ENCODE results near the gene BNC2. TPM values are rescaled to one million over a fixed set of nuclear protein-coding genes. Genes with fewer than 3 reads are reported as not detected.

Gene BNC2
- total RNA-seq, 1 donor from 2014 or later = 15.2 TPM

DNA sequence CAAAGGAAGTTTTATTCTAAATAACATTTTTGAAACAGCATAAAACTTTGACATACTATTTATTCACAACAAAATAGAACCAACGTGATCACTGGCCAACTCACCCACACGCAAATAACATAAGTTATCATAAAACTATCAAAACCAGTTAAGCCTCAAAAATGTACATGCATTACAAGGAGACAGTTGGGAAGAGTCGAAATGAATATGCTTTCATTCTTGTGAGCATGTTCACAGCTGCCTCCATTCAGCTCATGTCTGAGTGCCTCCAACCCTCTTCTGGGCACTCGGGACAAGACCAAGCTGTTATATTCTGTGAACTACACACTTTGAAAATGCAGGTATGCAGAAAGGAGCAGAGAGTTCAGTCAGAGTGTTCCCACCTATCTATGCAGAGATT, 284.9 kb downstream of the BNC2 start:
- H3K27me3 Mint-ChIP-seq (ENCODE audit: unreplicated experiment) = no peaks in the 10 kb centered on the region
- no peak overlapping the region for H3K27ac Mint-ChIP-seq (ENCODE audit: unreplicated experiment)
- no peaks in the 10 kb centered on the region for H3K36me3 Mint-ChIP-seq (ENCODE audit: unreplicated experiment)
- TF ChIP-seq, protein P1, sequence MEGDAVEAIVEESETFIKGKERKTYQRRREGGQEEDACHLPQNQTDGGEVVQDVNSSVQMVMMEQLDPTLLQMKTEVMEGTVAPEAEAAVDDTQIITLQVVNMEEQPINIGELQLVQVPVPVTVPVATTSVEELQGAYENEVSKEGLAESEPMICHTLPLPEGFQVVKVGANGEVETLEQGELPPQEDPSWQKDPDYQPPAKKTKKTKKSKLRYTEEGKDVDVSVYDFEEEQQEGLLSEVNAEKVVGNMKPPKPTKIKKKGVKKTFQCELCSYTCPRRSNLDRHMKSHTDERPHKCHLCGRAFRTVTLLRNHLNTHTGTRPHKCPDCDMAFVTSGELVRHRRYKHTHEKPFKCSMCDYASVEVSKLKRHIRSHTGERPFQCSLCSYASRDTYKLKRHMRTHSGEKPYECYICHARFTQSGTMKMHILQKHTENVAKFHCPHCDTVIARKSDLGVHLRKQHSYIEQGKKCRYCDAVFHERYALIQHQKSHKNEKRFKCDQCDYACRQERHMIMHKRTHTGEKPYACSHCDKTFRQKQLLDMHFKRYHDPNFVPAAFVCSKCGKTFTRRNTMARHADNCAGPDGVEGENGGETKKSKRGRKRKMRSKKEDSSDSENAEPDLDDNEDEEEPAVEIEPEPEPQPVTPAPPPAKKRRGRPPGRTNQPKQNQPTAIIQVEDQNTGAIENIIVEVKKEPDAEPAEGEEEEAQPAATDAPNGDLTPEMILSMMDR (IDR thresholded peaks at IDR 0.05; ENCODE audit: partially characterized antibody, unreplicated experiment) = no peak
- H3K9me3 Mint-ChIP-seq (ENCODE audit: unreplicated experiment) = peaks cover 2% of the 10 kb centered on the region
- DNase-seq = no peak
- no peak overlapping the region for H3K4me3 Mint-ChIP-seq (ENCODE audit: unreplicated experiment)
- H3K4me1 Mint-ChIP-seq (ENCODE audit: low read depth, unreplicated experiment) = peaks cover 25% of the 10 kb centered on the region

DNA sequence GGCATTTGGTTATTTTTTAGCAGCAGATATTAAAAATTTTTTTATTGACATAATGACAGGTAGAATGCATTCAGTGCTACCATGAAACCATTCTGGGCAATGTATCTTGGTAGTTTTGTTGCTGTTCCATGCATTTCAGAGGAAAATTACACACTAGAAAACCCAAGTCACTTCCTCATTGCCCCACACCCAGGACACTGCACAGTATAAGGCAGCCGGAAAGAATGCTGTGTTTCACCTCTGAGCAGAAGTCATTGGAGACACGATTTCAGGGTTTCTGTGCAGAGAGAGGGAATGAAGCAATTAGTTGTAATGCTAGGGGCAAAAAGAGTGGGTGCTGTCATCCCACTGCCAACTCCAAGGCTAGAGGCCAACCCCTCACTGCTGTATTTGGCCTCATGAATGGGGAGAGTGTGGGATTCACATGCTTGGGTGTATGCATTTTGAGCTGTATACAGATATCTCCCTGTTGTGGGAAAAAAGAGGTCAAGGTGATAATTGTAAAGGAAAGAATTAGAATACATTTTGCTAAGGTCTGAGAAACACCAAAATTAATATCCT, 290.5 kb downstream of the BNC2 start:
- Mint-ChIP-seq H3K36me3 (ENCODE audit: unreplicated experiment) (no peaks in the 10 kb centered on the region), H3K27me3 (ENCODE audit: unreplicated experiment) (no peaks in the 10 kb centered on the region), H3K4me1 (ENCODE audit: low read depth, unreplicated experiment) (peaks cover 27% of the 10 kb centered on the region), H3K4me3 (ENCODE audit: unreplicated experiment) (no peak overlapping the region), H3K27ac (ENCODE audit: unreplicated experiment) (no peak overlapping the region), H3K9me3 (ENCODE audit: unreplicated experiment) (peaks cover 2% of the 10 kb centered on the region)
- TF ChIP-seq, protein P1 (IDR thresholded peaks at IDR 0.05; ENCODE audit: partially characterized antibody, unreplicated experiment) = no peak
- no peak for DNase-seq

DNA sequence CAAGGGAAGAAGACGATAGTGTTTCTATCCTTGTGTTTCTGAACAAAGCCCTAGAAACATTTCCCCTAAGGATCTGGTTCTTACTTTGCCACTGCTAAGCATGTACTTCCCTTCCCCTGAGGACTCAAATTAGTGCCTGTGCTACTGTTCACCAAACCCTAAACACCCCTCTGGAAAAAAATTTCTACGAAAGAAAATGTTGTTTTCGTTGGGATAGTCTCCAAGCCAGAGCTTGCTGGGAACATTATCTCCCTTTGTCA, 294.6 kb downstream of the BNC2 start:
- TF ChIP-seq, protein P1 (IDR thresholded peaks at IDR 0.05; ENCODE audit: partially characterized antibody, unreplicated experiment) = no peak
- peaks cover 18% of the 10 kb centered on the region for H3K4me1 Mint-ChIP-seq (ENCODE audit: low read depth, unreplicated experiment)
- no peaks in the 10 kb centered on the region for H3K9me3 Mint-ChIP-seq (ENCODE audit: unreplicated experiment)
- H3K36me3 Mint-ChIP-seq (ENCODE audit: unreplicated experiment) = no peaks in the 10 kb centered on the region
- H3K4me3 Mint-ChIP-seq (ENCODE audit: unreplicated experiment) = no peak overlapping the region
- peak overlapping the region; percentile 1 for H3K27ac Mint-ChIP-seq (ENCODE audit: unreplicated experiment)
- no peaks in the 10 kb centered on the region for H3K27me3 Mint-ChIP-seq (ENCODE audit: unreplicated experiment)
- DNase-seq = no peak

DNA sequence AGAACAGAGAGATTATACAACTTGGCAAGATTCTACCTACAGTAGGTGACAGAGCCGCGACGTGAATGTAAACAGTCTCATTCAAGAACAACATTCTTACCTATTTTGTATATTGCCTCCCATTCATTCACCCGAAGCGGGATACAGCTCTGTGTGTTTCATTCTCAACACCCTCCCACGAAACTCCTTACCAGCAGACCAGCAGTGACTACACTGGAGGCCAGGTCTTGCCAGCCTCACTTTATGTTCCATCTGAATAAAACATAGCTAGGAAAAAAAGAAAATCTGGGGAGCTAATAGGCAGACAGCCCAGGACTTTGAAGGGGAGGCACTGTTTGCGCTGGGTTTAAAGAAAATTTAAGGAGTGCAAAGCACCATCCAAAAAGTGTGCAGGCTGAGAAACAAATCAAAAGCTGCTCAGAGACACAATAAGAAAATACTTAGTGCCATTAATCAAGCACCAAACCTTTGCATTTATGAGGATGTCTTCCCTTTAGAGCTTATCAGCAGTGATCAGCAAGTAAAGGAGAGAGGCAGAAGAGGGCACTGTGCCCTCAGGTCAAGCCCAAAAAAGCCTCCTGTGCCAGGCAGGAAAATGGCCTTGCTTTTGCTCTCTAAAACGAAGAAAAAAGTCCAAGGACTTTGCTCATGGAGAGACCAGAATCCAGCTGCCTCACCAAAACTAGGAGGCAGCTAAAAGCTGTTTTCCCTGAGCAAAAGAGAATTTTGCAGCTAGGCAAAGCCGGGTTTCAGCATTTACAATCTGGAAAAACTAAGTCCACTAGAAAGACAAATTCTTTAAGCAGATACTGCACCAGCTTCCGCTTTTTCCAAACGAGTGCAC, 295.1 kb downstream of the BNC2 start:
- no peak overlapping the region for H3K4me3 Mint-ChIP-seq (ENCODE audit: unreplicated experiment)
- no peak overlapping the region for H3K27ac Mint-ChIP-seq (ENCODE audit: unreplicated experiment)
- H3K4me1 Mint-ChIP-seq (ENCODE audit: low read depth, unreplicated experiment) = peaks cover 22% of the 10 kb centered on the region
- TF ChIP-seq, protein P1 (IDR thresholded peaks at IDR 0.05; ENCODE audit: partially characterized antibody, unreplicated experiment) = no peak
- H3K36me3 Mint-ChIP-seq (ENCODE audit: unreplicated experiment) = no peaks in the 10 kb centered on the region
- no peaks in the 10 kb centered on the region for H3K9me3 Mint-ChIP-seq (ENCODE audit: unreplicated experiment)
- no peaks in the 10 kb centered on the region for H3K27me3 Mint-ChIP-seq (ENCODE audit: unreplicated experiment)
- DNase-seq = no peak

DNA sequence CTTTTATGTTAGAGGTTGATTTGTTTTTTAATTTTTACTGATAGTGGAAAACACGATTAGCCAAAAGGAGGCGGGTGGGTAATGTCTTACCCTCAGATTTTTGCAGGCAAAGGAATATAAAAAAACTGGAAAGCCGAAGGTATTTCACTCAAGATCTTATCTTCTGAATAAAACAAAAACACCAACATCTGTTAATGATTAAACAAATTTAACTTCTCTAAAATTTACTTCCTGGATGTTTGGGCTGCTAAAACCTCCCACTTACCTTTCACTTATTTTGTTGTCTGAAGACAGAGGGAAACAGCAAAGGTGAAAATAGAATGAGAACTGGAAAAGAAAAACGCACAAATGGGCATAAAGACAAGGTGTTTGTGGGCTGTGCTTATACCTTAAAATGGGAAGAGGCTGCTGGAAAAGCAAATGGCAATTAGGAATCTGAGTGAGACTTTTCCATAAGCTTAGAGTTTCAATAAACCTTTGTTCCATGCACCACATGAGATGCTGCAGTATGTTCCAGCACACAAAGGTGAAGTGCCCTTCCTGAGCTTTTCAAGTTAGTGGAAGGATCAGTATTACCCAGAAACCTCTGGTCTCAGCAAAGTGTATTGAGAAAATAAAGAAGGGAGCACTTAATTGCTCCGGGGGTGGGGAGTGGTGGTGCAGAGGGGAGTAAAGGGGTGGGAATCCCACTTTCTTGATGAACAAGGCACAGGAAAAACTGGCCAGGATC, 298.3 kb downstream of the BNC2 start:
- DNase-seq = no peak
- Mint-ChIP-seq H3K4me3 (ENCODE audit: unreplicated experiment) (no peak overlapping the region), H3K4me1 (ENCODE audit: low read depth, unreplicated experiment) (peaks cover 24% of the 10 kb centered on the region), H3K9me3 (ENCODE audit: unreplicated experiment) (no peaks in the 10 kb centered on the region), H3K36me3 (ENCODE audit: unreplicated experiment) (no peaks in the 10 kb centered on the region), H3K27me3 (ENCODE audit: unreplicated experiment) (no peaks in the 10 kb centered on the region), H3K27ac (ENCODE audit: unreplicated experiment) (peak overlapping the region; percentile 46)
- TF ChIP-seq, protein P1 (IDR thresholded peaks at IDR 0.05; ENCODE audit: partially characterized antibody, unreplicated experiment) = no peak
